Activated T-helper 1 cell treated with anti-CD3 and anti-CD28 coated beads, Interleukin-2, amount 50 U/mL, for 16 hours (primary cell): ENCODE measurements around the gene ACSM6.
"Not testable (repeated sequence)": the region's sequence is repeated elsewhere in the genome, so short reads cannot be mapped to it uniquely, and the experiment has no call there.

Experiments used
- DNase-seq, 2 donors: peaks; one replicate each; pipeline ENCODE4 v3.0.0-alpha.2; 2020; ENCODE audit warnings: low read depth in 1 of 2, low spot score in 1 of 2

The ACSM6 gene

GRCh38 chr10:95193944-95194343 is at the start of gene ACSM6:
Gene ACSM6 (plus strand): TSS chr10:95194238. CDS start chr10:95194486, 248 bp downstream.
- DNase-seq = no peak

- DNase-seq = no peak
Observed at GRCh38 chr10:95168694-95169093, 25.3 kb upstream of the ACSM6 start.

GRCh38 chr10:95169522-95169921 is 24.5 kb upstream of the ACSM6 start:
- DNase-seq = no peak

- DNase-seq = no peak
Observed at GRCh38 chr10:95170790-95171189, 23.2 kb upstream of the ACSM6 start.

- no peak for DNase-seq
Observed at GRCh38 chr10:95171336-95171735, 22.7 kb upstream of the ACSM6 start.

- no peak for DNase-seq
Observed at GRCh38 chr10:95172851-95173250, 21.2 kb upstream of the ACSM6 start.

- no peak for DNase-seq
Observed at GRCh38 chr10:95176101-95176500, 17.9 kb upstream of the ACSM6 start.

- DNase-seq = no peak
Observed at GRCh38 chr10:95177429-95177828, 16.6 kb upstream of the ACSM6 start.

- DNase-seq = no peak
Observed at GRCh38 chr10:95178266-95178665, 15.8 kb upstream of the ACSM6 start.

- DNase-seq = no peak
Observed at GRCh38 chr10:95178797-95179196, 15.2 kb upstream of the ACSM6 start.

GRCh38 chr10:95181726-95182125 is 12.3 kb upstream of the ACSM6 start:
- DNase-seq = no peak

GRCh38 chr10:95183271-95184230 is 10.5 kb upstream of the ACSM6 start:
- peak in 1 of 2 donors; percentile 33 for DNase-seq

- DNase-seq = no peak
Observed at GRCh38 chr10:95187617-95188016, 6.4 kb upstream of the ACSM6 start.

- DNase-seq = no peak
Observed at GRCh38 chr10:95188593-95188992, 5.4 kb upstream of the ACSM6 start.

GRCh38 chr10:95196046-95196445 is 2.0 kb downstream of the ACSM6 start:
- no peak for DNase-seq

- DNase-seq = no peak
Observed at GRCh38 chr10:95201736-95202135, 7.7 kb downstream of the ACSM6 start.

GRCh38 chr10:95202865-95203264 is 8.8 kb downstream of the ACSM6 start:
- DNase-seq = not testable (repeated sequence)

GRCh38 chr10:95208702-95209391 is 14.8 kb downstream of the ACSM6 start:
- no peak for DNase-seq

- no peak for DNase-seq
Observed at GRCh38 chr10:95209509-95210127, 15.6 kb downstream of the ACSM6 start.

GRCh38 chr10:95211606-95212279 is 17.7 kb downstream of the ACSM6 start:
- DNase-seq = no peak

- no peak for DNase-seq
Observed at GRCh38 chr10:95214369-95214768, 20.3 kb downstream of the ACSM6 start.
